ENCODE data around the gene MOB2. TPM values are rescaled to one million over a fixed set of nuclear protein-coding genes. Genes with fewer than 3 reads are reported as not detected.
"Not testable (repeated sequence)": the region's sequence is repeated elsewhere in the genome, so short reads cannot be mapped to it uniquely, and the experiment has no call there.

The MOB2 gene
- total RNA-seq, 1 donor from 2014 or later, result 38.2 TPM

GRCh38 chr11:1433977-1434640 lies 52.5 kb downstream of the MOB2 start:
- DNase-seq (ENCODE audit: low read depth), result no peak
- no peak for FAIRE-seq
- Histone ChIP-seq H3K36me3 (ENCODE audit: control insufficient read depth, insufficient read depth, low read length) (no peaks in the 10 kb centered on the region), H3K4me3 (ENCODE audit: low read depth, low read length) (no peak overlapping the region), H3K27me3 (ENCODE audit: control insufficient read depth, insufficient read depth, low read length) (no peaks in the 10 kb centered on the region)
- no peak for TF ChIP-seq CTCF (IDR thresholded peaks at IDR 0.05; ENCODE audit: insufficient read depth, low read length, severe bottlenecking)

GRCh38 chr11:1433568-1433967 lies 53.0 kb downstream of the MOB2 start:
- H3K4me3 ChIP-seq (ENCODE audit: low read depth, low read length), result no peak overlapping the region
- no peak for TF ChIP-seq CTCF (IDR thresholded peaks at IDR 0.05; ENCODE audit: insufficient read depth, low read length, severe bottlenecking)
- FAIRE-seq, result no peak
- H3K27me3 ChIP-seq (ENCODE audit: control insufficient read depth, insufficient read depth, low read length), result no peaks in the 10 kb centered on the region
- DNase-seq (ENCODE audit: low read depth), result no peak
- H3K36me3 ChIP-seq (ENCODE audit: control insufficient read depth, insufficient read depth, low read length), result no peaks in the 10 kb centered on the region

GRCh38 chr11:1428762-1429316 lies 57.7 kb downstream of the MOB2 start:
- Histone ChIP-seq H3K36me3 (ENCODE audit: control insufficient read depth, insufficient read depth, low read length) (no peaks in the 10 kb centered on the region), H3K4me3 (ENCODE audit: low read depth, low read length) (no peak overlapping the region), H3K27me3 (ENCODE audit: control insufficient read depth, insufficient read depth, low read length) (no peaks in the 10 kb centered on the region)
- FAIRE-seq, result peak; percentile 98
- TF ChIP-seq CTCF (IDR thresholded peaks at IDR 0.05; ENCODE audit: insufficient read depth, low read length, severe bottlenecking), result no peak
- no peak for DNase-seq (ENCODE audit: low read depth)

GRCh38 chr11:1425439-1425838 lies 61.1 kb downstream of the MOB2 start:
- Histone ChIP-seq H3K4me3 (ENCODE audit: low read depth, low read length) (no peak overlapping the region), H3K36me3 (ENCODE audit: control insufficient read depth, insufficient read depth, low read length) (no peaks in the 10 kb centered on the region), H3K27me3 (ENCODE audit: control insufficient read depth, insufficient read depth, low read length) (no peaks in the 10 kb centered on the region)
- TF ChIP-seq CTCF (IDR thresholded peaks at IDR 0.05; ENCODE audit: insufficient read depth, low read length, severe bottlenecking), result no peak
- FAIRE-seq (no peak), DNase-seq (ENCODE audit: low read depth) (no peak)

GRCh38 chr11:1425006-1425405 lies 61.6 kb downstream of the MOB2 start:
- no peak for FAIRE-seq
- Histone ChIP-seq H3K27me3 (ENCODE audit: control insufficient read depth, insufficient read depth, low read length) (no peaks in the 10 kb centered on the region), H3K4me3 (ENCODE audit: low read depth, low read length) (no peak overlapping the region), H3K36me3 (ENCODE audit: control insufficient read depth, insufficient read depth, low read length) (no peaks in the 10 kb centered on the region)
- TF ChIP-seq CTCF (IDR thresholded peaks at IDR 0.05; ENCODE audit: insufficient read depth, low read length, severe bottlenecking), result no peak
- DNase-seq (ENCODE audit: low read depth), result no peak

GRCh38 chr11:1423406-1423805 lies 63.2 kb downstream of the MOB2 start:
- not testable (repeated sequence) for DNase-seq (ENCODE audit: low read depth); H3K36me3 ChIP-seq (ENCODE audit: control insufficient read depth, insufficient read depth, low read length); H3K27me3 ChIP-seq (ENCODE audit: control insufficient read depth, insufficient read depth, low read length); FAIRE-seq; H3K4me3 ChIP-seq (ENCODE audit: low read depth, low read length)
